Measurements from ENCODE around the gene C14orf119. TPM values are rescaled to one million over a fixed set of nuclear protein-coding genes. Genes with fewer than 3 reads are reported as not detected.

C14orf119 gene
- total and polyA plus RNA-seq, 9 of the 15 experiments (the other 6 are each of a cell fraction or from before 2014, with no cell fraction given): 36.7 to 251 (median 51.8) TPM

GRCh38 chr14:23067847-23068788, 27.2 kb upstream of the C14orf119 start:
- H4K20me1 ChIP-seq (replicated peaks; ENCODE audit: control insufficient read depth, insufficient read depth, low read length): peaks cover 14% of the 10 kb centered on the region; the same call in 1 of the 2 replicates
- POLR2A ChIA-PET: interaction anchor here (1.0 to 2.1 kb wide), 12 partner anchors 10 to 265 kb away, joined by 3 to 23 read pairs (median 5); partner anchors contain the start of genes ACIN1, C14orf119, CDH24 and PRMT5
- DNase-seq (ENCODE audit: extremely low read depth in 1 of 4, low spot score in 3 of 4): peak in 3 of 4 experiments; percentile 35 to 77 (median 75)
- H3K9ac ChIP-seq (ENCODE audit: insufficient read depth in 1 of 2, low read depth in 2 of 2, low read length in 2 of 2): no peak overlapping the region
- no peak for FAIRE-seq
- H3K9me3 ChIP-seq (replicated peaks; ENCODE audit: control insufficient read depth, insufficient read depth, low read depth, low read length): no peaks in the 10 kb centered on the region
- TSS peak; percentile 7 for BruUV-seq (replicated peaks)
- peaks cover 83% of the 10 kb centered on the region for H3K36me3 ChIP-seq (ENCODE audit: control insufficient read depth, insufficient read depth, low read length)
- H3K4me2 ChIP-seq (ENCODE audit: insufficient read depth, low read length): no peak overlapping the region; the same call in 1 of the 2 replicates
- peaks cover 20 to 26% of the 10 kb centered on the region in 2 experiments for H3K4me1 ChIP-seq (replicated peaks in 1 of 2; ENCODE audit: control insufficient read depth in 2 of 2, insufficient read depth in 2 of 2, low read length in 2 of 2)
- CTCF ChIA-PET (ENCODE audit: low intra/inter-chr PET ratio): interaction anchor here (0.6 to 7.2 kb wide), 13 partner anchors 11 to 479 kb away, joined by 3 to 109 read pairs (median 5); no protein-coding TSS in a partner anchor
- H3K27ac ChIP-seq (ENCODE audit: extremely low read depth, low read depth, low read length): no peak overlapping the region
- H2AFZ ChIP-seq (ENCODE audit: low read depth, low read length): no peak overlapping the region
- WGBS (ENCODE audit: insufficient coverage, low coverage, missing lambda C conversion rate): 81% methylated on average over 14 of the region's 14 CpGs
- peaks cover 68% of the 10 kb centered on the region for H3K79me2 ChIP-seq (ENCODE audit: control insufficient read depth, insufficient read depth, low read length)
- in situ Hi-C loops (cut with MboI) (loop anchor here (5.0 kb wide), 1 partner anchor 39 kb away; no protein-coding TSS in a partner anchor), intact Hi-C loops (cut with micrococcal nuclease) (no loop called here)
- peaks cover 5% of the 10 kb centered on the region for H3K9me1 ChIP-seq (ENCODE audit: control insufficient read depth, insufficient read depth, low read length)
- no peaks in the 10 kb centered on the region for H3K27me3 ChIP-seq (ENCODE audit: control insufficient read depth in 2 of 2, insufficient read depth in 2 of 2, low read length in 2 of 2)
- no peak overlapping the region for H3K4me3 ChIP-seq
- ATAC-seq: no peak
- no peak for TF ChIP-seq CUX1 (CRISPR knock-in tag; IDR thresholded peaks at IDR 0.05)
- peak; percentile 37 for TF ChIP-seq ASH1L (IDR thresholded peaks at IDR 0.05; ENCODE audit: borderline replicate concordance, low read depth, partially characterized antibody)
- no peak for TF ChIP-seq SMARCA4 (IDR thresholded peaks at IDR 0.05)
- TF ChIP-seq PTBP1 (IDR thresholded peaks at IDR 0.05; ENCODE audit: low read depth, low read length): no peak
- no peak for TF ChIP-seq ZNF551 (CRISPR knock-in tag; IDR thresholded peaks at IDR 0.05)
- no peak for TF ChIP-seq ZNF449 (CRISPR knock-in tag; IDR thresholded peaks at IDR 0.05)
- TF ChIP-seq ZNF124 (CRISPR knock-in tag; IDR thresholded peaks at IDR 0.05): no peak
- TF ChIP-seq FOXA3 (CRISPR knock-in tag; conservative IDR thresholded peaks at IDR 0.05 in 1 of 2, IDR thresholded peaks at IDR 0.05 in 1 of 2): 0 out of 4 replicates have a peak, but pooled peaks of 1 of the 2 experiments have one; percentile 13
- TF ChIP-seq ZMIZ1 (IDR thresholded peaks at IDR 0.05; ENCODE audit: low read depth in 2 of 2, low read length in 2 of 2): no peak

Measured in K562 (cell line).